Measurements from ENCODE around the gene FEM1C. TPM values are rescaled to one million over a fixed set of nuclear protein-coding genes. Genes with fewer than 3 reads are reported as not detected.

Gene FEM1C
- polyA plus RNA-seq, 1 experiment: 4.5 TPM

GRCh38 chr5:115501464-115502210 lies 42.9 kb downstream of the FEM1C start:
- CTCF ChIA-PET: interaction anchor here (1.2 kb wide), 1 partner anchor 21 kb away, joined by 3 read pairs; no protein-coding TSS in a partner anchor
- Histone ChIP-seq H3K4me3 (ENCODE audit: low read depth, low read length) (no peak overlapping the region), H3K27me3 (ENCODE audit: control insufficient read depth, insufficient read depth, low read length) (no peaks in the 10 kb centered on the region), H3K36me3 (ENCODE audit: control insufficient read depth, insufficient read depth, low read length) (no peaks in the 10 kb centered on the region)
- POLR2A ChIA-PET: no interaction called here
- TF ChIP-seq CTCF (IDR thresholded peaks at IDR 0.05; ENCODE audit: insufficient read depth, low read depth, low read length): no peak
- DNase-seq (ENCODE audit: low read depth): no peak

- ChIA-PET POLR2A (no interaction called here), CTCF (no interaction called here)
- no peak for TF ChIP-seq CTCF (IDR thresholded peaks at IDR 0.05; ENCODE audit: insufficient read depth, low read depth, low read length)
- no peak overlapping the region for H3K4me3 ChIP-seq (ENCODE audit: low read depth, low read length)
- H3K36me3 ChIP-seq (ENCODE audit: control insufficient read depth, insufficient read depth, low read length): no peaks in the 10 kb centered on the region
- DNase-seq (ENCODE audit: low read depth): no peak
- no peaks in the 10 kb centered on the region for H3K27me3 ChIP-seq (ENCODE audit: control insufficient read depth, insufficient read depth, low read length)
Measured at GRCh38 chr5:115500225-115500624, 44.4 kb downstream of the FEM1C start.

GRCh38 chr5:115496936-115497576 lies 47.5 kb downstream of the FEM1C start:
- no peak for DNase-seq (ENCODE audit: low read depth)
- POLR2A ChIA-PET: interaction anchor here (0.6 kb wide), 1 partner anchor 12 kb away, joined by 4 read pairs; no protein-coding TSS in a partner anchor
- no peaks in the 10 kb centered on the region for H3K36me3 ChIP-seq (ENCODE audit: control insufficient read depth, insufficient read depth, low read length)
- CTCF ChIA-PET: no interaction called here
- no peaks in the 10 kb centered on the region for H3K27me3 ChIP-seq (ENCODE audit: control insufficient read depth, insufficient read depth, low read length)
- TF ChIP-seq CTCF (IDR thresholded peaks at IDR 0.05; ENCODE audit: insufficient read depth, low read depth, low read length): no peak
- no peak overlapping the region for H3K4me3 ChIP-seq (ENCODE audit: low read depth, low read length)

GRCh38 chr5:115494570-115495289 lies 49.8 kb downstream of the FEM1C start:
- DNase-seq (ENCODE audit: low read depth): no peak
- TF ChIP-seq CTCF (IDR thresholded peaks at IDR 0.05; ENCODE audit: insufficient read depth, low read depth, low read length): no peak
- Histone ChIP-seq H3K4me3 (ENCODE audit: low read depth, low read length) (no peak overlapping the region), H3K36me3 (ENCODE audit: control insufficient read depth, insufficient read depth, low read length) (no peaks in the 10 kb centered on the region), H3K27me3 (ENCODE audit: control insufficient read depth, insufficient read depth, low read length) (no peaks in the 10 kb centered on the region)
- POLR2A ChIA-PET: no interaction called here
- CTCF ChIA-PET: no interaction called here

- ChIA-PET POLR2A (no interaction called here), CTCF (no interaction called here)
- no peak for TF ChIP-seq CTCF (IDR thresholded peaks at IDR 0.05; ENCODE audit: insufficient read depth, low read depth, low read length)
- no peak for DNase-seq (ENCODE audit: low read depth)
- H3K27me3 ChIP-seq (ENCODE audit: control insufficient read depth, insufficient read depth, low read length): no peaks in the 10 kb centered on the region
- H3K4me3 ChIP-seq (ENCODE audit: low read depth, low read length): no peak overlapping the region
- no peaks in the 10 kb centered on the region for H3K36me3 ChIP-seq (ENCODE audit: control insufficient read depth, insufficient read depth, low read length)
Measured at GRCh38 chr5:115490596-115490995, 54.0 kb downstream of the FEM1C start.
